NCI-H1694 (cell line): ENCODE results near the gene DCHS1.

ENCODE experiments used
- DNase-seq: peaks from one replicate; lab custom pipeline; 2025; lab: John Stamatoyannopoulos, UW

DCHS1 gene

DNA sequence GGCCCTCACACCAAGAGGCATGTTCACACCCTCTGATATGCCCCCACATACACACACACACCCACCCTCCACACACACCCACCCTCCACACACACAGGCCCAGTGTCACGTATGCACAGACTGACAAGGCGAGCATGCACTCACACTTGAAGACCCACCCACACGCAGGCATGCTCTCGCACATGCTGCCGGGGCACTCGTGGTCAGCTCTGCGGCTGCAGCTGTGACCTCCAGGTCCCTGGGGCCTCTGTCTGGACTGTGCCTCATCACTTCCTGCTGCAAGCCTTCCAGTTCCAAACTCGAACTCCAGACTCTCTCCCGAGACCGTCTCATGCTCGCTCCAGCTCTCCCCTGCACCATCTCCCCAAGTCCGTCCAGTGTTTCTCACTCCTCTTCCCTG is 9.5 kb downstream of the DCHS1 start:
- DNase-seq = no peak

DNA sequence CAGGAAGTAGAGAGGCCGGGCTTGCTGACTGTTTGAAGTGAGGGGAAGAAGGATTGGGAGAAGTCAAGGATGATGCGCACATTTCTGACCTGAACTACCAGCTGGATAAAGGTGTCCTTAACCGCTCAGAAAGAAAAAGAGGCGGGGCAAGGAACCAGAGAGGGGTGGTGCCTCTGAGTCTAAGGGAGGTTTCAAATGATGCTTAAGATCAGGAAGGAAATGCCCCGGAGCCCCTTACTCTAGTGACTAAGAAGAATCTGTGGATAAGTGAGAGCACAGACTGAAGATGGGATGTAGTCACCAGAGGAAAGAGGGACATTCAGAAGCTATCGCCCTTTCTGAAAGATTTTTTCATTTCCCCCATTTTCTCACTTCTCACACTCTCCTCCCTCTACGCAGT is 12.7 kb downstream of the DCHS1 start:
- no peak for DNase-seq

- no peak for DNase-seq
These were observed 14.5 kb downstream of the DCHS1 start for GRCh38 chr11:6640985-6641701.

DNA sequence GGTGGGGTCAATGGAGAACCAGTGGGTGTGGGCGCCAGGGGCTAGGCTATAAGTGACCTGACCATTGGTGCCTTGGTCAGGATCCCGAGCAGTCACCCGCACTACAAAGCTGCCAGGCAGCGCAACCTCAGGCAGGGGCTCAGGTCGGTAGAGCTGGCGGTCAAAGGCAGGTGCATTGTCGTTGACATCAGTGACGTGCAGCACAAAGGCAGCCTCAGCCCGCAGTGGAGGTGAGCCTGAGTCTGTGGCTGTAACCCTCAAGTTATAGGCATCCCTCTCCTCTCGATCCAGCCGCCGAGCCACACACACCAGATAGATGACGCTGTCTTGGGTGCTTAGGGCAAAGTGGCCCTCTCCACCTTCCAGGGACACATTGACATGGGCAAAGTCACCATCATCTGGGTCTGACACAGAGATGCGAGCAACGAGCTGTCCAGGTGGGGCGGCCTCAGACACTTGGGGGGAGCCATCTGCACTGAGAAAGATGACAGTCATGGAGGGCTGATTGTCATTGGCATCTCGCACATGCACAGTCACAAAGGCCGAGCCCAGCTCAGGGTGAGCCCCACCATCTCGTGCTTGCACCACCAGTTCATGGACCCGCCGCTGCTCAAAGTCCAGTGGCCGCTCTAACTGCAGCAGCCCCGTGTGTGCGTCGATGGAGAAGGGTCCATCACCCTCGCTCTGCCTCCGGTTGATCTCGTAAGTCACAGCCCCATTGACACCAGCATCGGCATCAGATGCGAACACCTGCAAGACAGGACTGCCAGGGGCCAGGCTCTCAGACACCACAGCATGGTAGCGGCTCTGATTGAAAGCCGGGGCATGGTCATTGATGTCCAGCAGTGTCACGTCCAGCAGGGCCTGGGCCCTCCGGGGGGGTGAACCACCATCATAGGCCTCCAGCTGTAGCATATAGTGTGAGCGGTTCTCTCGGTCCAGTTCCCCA is 15.3 kb downstream of the DCHS1 start:
- DNase-seq = no peak

DNA sequence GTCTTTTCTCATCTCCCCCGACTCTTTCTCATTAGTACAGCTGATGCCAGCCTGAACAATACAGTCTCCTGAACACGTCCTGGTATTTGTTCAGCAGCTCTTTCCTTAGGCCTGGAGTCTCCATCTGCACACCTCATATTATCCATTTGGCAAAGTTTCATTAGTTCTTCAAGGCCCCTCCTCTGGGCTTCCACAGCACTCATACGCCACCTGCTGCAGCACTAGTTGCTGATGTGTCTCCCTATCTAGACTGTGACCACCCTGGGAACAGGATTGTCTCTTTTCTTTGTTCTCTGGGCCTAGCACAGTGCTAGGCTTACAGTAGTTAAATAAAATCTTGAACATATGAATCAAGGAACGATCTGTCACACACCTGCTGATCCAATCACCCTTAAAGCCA is 17.2 kb downstream of the DCHS1 start:
- DNase-seq = no peak

- no peak for DNase-seq
These were observed 17.7 kb downstream of the DCHS1 start for GRCh38 chr11:6637871-6638270.

DNA sequence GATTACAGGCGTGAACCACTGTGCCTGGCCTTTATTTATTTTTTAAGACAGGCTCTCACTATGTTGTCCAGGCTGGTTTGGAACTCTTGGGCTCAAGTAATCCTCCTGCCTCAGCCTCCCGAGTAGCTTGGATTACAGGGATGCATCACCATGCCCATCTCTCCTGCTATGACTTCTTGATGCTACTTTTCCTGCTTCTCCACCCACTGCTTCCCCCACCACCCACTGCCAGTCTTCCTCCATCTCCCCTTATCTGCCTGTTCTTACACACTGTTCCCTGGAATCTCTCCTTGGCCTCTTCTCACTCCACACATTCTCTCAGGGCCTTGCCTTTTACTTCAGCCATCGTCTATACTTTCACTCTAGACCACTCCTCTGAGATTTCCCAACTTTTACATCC is 19.1 kb downstream of the DCHS1 start:
- DNase-seq = no peak

DNA sequence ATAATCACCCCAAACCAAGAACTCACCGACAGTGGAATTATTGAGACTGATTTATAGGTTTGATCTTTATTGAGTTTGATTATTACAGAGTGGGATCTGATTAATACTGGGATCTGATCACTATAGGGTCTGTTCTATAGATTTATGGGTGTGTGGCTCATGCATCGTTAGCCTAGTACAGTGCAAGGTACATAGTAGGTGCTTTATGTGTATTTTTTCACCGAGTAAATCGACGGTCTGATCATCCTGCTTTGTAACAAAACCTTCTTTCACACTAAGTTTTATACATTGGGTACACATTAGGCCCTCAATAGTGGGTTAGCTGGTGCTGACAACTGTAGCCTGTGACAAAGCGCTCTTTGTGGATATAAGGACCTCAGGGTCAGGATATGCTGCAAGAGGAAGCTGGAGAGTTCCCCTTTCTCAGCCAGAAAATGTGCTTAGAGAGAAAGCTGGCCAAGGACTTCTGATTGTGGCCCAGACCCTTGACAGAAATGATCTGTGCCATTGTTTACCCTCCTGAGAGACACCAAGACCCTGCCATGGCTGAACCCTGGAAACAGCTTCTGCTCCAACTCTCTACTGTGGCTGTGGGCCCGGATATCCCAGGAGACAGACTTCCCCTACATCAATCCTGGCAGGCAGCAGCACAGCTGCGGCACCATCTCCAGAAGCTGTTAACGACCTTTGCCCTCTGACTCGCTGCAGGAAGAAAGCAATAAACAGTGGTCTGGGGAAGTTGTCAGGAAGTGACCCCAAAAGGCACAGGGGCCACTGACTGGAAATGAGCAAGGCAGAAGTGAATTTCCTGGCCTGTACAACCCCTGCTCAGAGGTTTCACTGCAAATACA is 20.3 kb downstream of the DCHS1 start:
- DNase-seq = no peak

GRCh38 chr11:6634534-6634933 is 21.1 kb downstream of the DCHS1 start:
- no peak for DNase-seq

- DNase-seq = no peak
These were observed 21.9 kb downstream of the DCHS1 start for GRCh38 chr11:6633422-6634408.

DNA sequence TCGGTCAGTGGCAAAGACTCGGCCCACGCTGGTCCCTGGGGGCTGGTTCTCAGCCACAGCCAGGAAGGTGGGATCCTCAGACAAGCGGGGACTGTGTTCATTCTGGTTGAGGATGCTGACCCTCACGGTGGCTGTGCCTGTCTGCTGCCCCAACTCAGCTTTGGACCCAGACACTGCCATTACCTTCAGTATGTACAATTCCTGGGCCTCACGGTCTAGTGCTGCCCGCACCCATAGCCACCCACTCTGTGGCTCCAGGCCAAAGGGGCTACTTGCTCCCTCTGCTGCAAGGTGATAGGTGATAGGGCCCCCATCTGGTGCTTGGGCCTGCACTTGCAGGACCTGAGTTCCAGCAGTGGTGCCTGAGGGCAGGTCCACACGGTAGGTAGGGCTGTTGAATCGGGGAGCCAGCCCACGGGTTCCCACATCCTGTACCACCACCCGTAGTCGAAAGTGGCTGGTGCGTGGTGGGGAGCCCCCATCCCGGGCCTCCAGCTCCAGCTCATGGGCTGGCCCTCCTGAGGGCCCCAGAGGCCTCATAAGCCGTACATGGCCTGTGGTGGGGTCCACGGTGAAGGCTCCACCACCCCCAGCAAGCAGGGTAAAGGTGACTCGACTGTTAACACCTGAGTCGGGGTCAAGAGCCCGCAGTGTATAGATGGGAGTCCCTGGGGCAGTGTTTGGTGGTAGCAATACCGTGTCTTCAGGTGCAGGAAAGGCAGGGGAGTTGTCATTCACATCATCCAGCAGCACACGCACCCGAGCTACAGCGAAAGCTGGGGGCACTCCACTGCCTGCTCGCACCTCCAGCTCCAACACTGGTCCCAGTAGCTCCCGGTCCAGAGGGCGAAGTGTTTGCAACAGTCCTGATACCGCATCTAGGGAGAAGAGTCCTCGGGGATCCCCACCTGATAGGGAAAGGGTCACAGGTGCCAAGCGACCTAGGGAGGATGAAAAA is 23.2 kb downstream of the DCHS1 start:
- DNase-seq = no peak

GRCh38 chr11:6631361-6631890 is 24.2 kb downstream of the DCHS1 start:
- no peak for DNase-seq

DNA sequence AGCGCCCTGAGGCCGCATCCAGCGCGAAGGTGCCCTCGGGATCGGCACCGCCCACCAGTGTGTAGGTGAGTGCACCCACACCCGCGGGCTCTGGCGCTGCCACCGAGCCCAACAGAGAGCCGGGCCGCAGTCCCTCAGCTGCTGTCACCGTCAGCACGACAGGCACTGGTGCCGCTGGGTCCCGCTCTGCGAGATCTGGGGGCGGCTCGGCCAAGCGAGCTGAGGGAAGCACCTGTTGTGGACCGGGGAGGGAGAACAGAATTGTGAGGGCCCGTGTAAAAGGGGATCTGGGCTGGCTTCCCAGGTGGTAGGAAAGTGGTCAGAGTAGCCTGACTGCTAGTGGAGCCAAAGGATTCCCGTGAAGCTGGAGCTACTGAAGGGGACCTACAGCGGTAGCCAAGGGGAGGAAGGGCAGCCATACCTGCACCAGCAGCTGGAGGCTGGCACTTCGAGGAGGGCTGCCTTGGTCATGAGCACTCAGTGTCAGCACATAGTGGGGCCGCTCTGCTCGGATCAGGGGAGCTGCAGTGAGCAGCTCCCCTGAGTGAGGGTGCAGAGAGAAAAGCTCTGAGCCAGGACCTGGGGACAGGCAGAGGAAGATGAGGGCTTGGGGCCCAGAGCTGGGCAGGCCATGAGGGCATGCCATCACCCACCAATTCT is 24.8 kb downstream of the DCHS1 start:
- no peak for DNase-seq

- DNase-seq = no peak
These were observed 25.5 kb downstream of the DCHS1 start for GRCh38 chr11:6629892-6630631.

- DNase-seq = no peak
These were observed 26.1 kb downstream of the DCHS1 start for GRCh38 chr11:6629573-6629891.

GRCh38 chr11:6628526-6628925 is 27.1 kb downstream of the DCHS1 start:
- DNase-seq = no peak

GRCh38 chr11:6627762-6628241 is 27.8 kb downstream of the DCHS1 start:
- no peak for DNase-seq

GRCh38 chr11:6626971-6627761 is 28.4 kb downstream of the DCHS1 start:
- no peak for DNase-seq
